Nephron (organoid): Measurements from ENCODE around the gene GPR148.
A peak's percentile ranks its signal among the peaks of the same experiment; 100 is the strongest.
"Not testable (repeated sequence)": the region's sequence is repeated elsewhere in the genome, so short reads cannot be mapped to it uniquely, and the experiment has no call there.

ENCODE experiments used
- H3K27ac Mint-ChIP-seq, 3 experiments: 2 replicates each; pipeline ENCODE4 v1.8.0; 2020; ENCODE audit warnings: mixed read lengths in 3 of 3, mild to moderate bottlenecking in 2 of 3, moderate library complexity in 1 of 3
- H3K27me3 Mint-ChIP-seq: 2 replicates; pipeline ENCODE4 v1.8.0; 2021; ENCODE audit warnings: low read depth, mild to moderate bottlenecking, moderate library complexity, mixed read lengths
- H3K36me3 Mint-ChIP-seq: 2 replicates; pipeline ENCODE4 v1.8.0; 2020; ENCODE audit warnings: low read depth, mixed read lengths
- H3K4me1 Mint-ChIP-seq: 2 replicates; pipeline ENCODE4 v1.8.0; 2020; ENCODE audit warnings: mixed read lengths
- H3K4me3 Mint-ChIP-seq, 3 experiments: 2 replicates each; pipeline ENCODE4 v1.8.0; 2020; ENCODE audit warnings: mild to moderate bottlenecking in 3 of 3, mixed read lengths in 3 of 3, moderate library complexity in 2 of 3
- H3K9me3 Mint-ChIP-seq: 2 replicates; pipeline ENCODE4 v1.8.0; 2020; ENCODE audit warnings: mixed read lengths
- CTCF ChIP-seq, 3 experiments: fragments of 200-600 bp; sonication (generic); IDR thresholded peaks; one replicate each; pipeline ENCODE4 v1.5.0; 2021; ENCODE audit warnings: antibody characterized with exemption in 3 of 3; ENCODE audit not compliant: unreplicated experiment in 3 of 3

Gene GPR148

GRCh38 chr2:130728549-130729316, at the start of gene GPR148:
GPR148 (plus strand) TSS chr2:130729070; CDS start chr2:130729152, 82 bp downstream.
- H3K4me3 Mint-ChIP-seq, result peak within 1 kb of the TSS; percentile 61 to 81 (median 78)

GRCh38 chr2:130692041-130692770, 36.7 kb upstream of the GPR148 start:
- not testable (repeated sequence) for H3K36me3 Mint-ChIP-seq, H3K4me3 Mint-ChIP-seq, H3K27ac Mint-ChIP-seq, H3K4me1 Mint-ChIP-seq, H3K9me3 Mint-ChIP-seq
- H3K27me3 Mint-ChIP-seq, result peaks cover 22% of the 10 kb centered on the region

More at GRCh38 chr2:130728549-130729316, at the start of gene GPR148:
- Mint-ChIP-seq H3K27ac (no peak within 1 kb of the TSS), H3K4me1 (no peaks in the 10 kb centered on the region), H3K36me3 (no peaks in the 10 kb centered on the region), H3K9me3 (no peaks in the 10 kb centered on the region), H3K27me3 (peaks cover 23% of the 10 kb centered on the region)
- no peak for TF ChIP-seq CTCF (IDR thresholded peaks at IDR 0.05; ENCODE audit: unreplicated experiment in 3 of 3)

GRCh38 chr2:130693474-130693873, 35.4 kb upstream of the GPR148 start:
- not testable (repeated sequence) for H3K36me3 Mint-ChIP-seq, H3K4me1 Mint-ChIP-seq, H3K27ac Mint-ChIP-seq, H3K4me3 Mint-ChIP-seq, H3K9me3 Mint-ChIP-seq
- H3K27me3 Mint-ChIP-seq, result peaks cover 22% of the 10 kb centered on the region
- peak in 2 of 3 experiments; percentile 8 to 44 for TF ChIP-seq CTCF (IDR thresholded peaks at IDR 0.05; ENCODE audit: unreplicated experiment in 3 of 3)

- not testable (repeated sequence) for H3K4me3 Mint-ChIP-seq, H3K36me3 Mint-ChIP-seq, H3K4me1 Mint-ChIP-seq, H3K9me3 Mint-ChIP-seq, H3K27ac Mint-ChIP-seq
- H3K27me3 Mint-ChIP-seq, result peaks cover 15% of the 10 kb centered on the region
Observed at GRCh38 chr2:130703250-130703649, 25.6 kb upstream of the GPR148 start.

GRCh38 chr2:130714795-130715194, 14.1 kb upstream of the GPR148 start:
- H3K4me1 Mint-ChIP-seq, H3K9me3 Mint-ChIP-seq, H3K36me3 Mint-ChIP-seq, H3K27me3 Mint-ChIP-seq, H3K27ac Mint-ChIP-seq, H3K4me3 Mint-ChIP-seq: not testable (repeated sequence)

- H3K9me3 Mint-ChIP-seq, result peaks cover 10% of the 10 kb centered on the region
- no peak overlapping the region for H3K27ac Mint-ChIP-seq
- no peak overlapping the region for H3K4me3 Mint-ChIP-seq
- H3K36me3 Mint-ChIP-seq, result no peaks in the 10 kb centered on the region
- no peaks in the 10 kb centered on the region for H3K27me3 Mint-ChIP-seq
- no peaks in the 10 kb centered on the region for H3K4me1 Mint-ChIP-seq
- no peak for TF ChIP-seq CTCF (IDR thresholded peaks at IDR 0.05; ENCODE audit: unreplicated experiment in 3 of 3)
Observed at GRCh38 chr2:130720036-130720435, 8.8 kb upstream of the GPR148 start.

GRCh38 chr2:130720528-130720927, 8.3 kb upstream of the GPR148 start:
- peaks cover 10% of the 10 kb centered on the region for H3K9me3 Mint-ChIP-seq
- no peak overlapping the region for H3K27ac Mint-ChIP-seq
- H3K27me3 Mint-ChIP-seq, result no peaks in the 10 kb centered on the region
- TF ChIP-seq CTCF (IDR thresholded peaks at IDR 0.05; ENCODE audit: unreplicated experiment in 3 of 3), result no peak
- no peaks in the 10 kb centered on the region for H3K4me1 Mint-ChIP-seq
- no peaks in the 10 kb centered on the region for H3K36me3 Mint-ChIP-seq
- H3K4me3 Mint-ChIP-seq, result no peak overlapping the region
